ENCODE results near the gene ANKRD12. TPM values are rescaled to one million over a fixed set of nuclear protein-coding genes. Genes with fewer than 3 reads are reported as not detected.
A peak's percentile ranks its signal among the peaks of the same experiment; 100 is the strongest.

ANKRD12 gene
- total and polyA plus RNA-seq, 5 donors from 2014 or later = 28.2 to 200 (median 40.8) TPM

DNA sequence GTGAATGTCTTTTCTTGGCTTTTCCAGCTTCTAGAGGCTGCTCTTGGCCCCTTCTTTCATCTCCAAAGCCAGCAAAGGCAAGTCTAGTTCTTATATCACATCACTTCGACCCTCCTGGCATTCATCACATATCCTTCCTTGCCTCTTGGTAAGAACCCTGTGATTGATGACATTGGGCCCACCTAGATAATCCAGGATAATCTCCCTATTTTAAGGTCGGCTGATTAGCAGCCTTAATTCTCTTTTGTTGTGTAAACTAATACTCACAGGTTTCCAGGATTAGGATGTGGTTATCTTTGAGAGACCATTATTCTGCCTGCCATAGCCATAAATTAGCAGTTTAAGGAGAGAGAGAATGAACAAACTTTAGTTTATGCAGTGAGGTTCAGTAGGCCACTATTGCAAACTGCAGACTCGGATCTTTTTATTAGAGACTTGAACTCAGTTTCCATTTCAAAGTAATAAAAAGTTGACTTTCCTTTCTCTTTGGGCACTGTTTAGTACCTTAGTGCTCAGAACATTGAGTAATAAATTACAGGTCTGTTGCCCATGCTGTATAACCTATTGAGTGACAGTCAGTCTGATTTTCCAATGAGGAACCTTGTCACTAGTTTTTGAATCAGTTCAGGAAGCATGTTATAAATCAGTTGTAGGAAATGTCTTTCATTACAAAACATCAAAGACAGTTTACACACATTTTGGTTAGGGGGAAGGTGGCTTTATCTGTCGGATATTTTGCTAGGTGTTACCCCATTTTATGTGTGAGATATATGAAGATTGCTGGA, 29.6 kb upstream of the ANKRD12 start:
- peaks cover 48 to 86% (median 66%) of the 10 kb centered on the region in 4 donors for H3K4me1 Mint-ChIP-seq
- no peaks in the 10 kb centered on the region for H3K9me3 Mint-ChIP-seq
- Histone ChIP-seq H3K9me3 (ENCODE audit: control insufficient read depth in 2 of 2, low read length in 2 of 2) (no peaks in the 10 kb centered on the region), H3K4me1 (ENCODE audit: control insufficient read depth, insufficient read depth, low read length, poor library complexity, severe bottlenecking) (peaks cover 90% of the 10 kb centered on the region), H3K36me3 (ENCODE audit: control insufficient read depth, insufficient read depth, low read length) (no peaks in the 10 kb centered on the region), H3K4me3 (ENCODE audit: low read depth, low read length) (peak overlapping the region; percentile 98), H3K27me3 (ENCODE audit: control insufficient read depth, insufficient read depth, low read length) (no peaks in the 10 kb centered on the region), H3K27ac (ENCODE audit: insufficient read depth, low read length, poor library complexity, severe bottlenecking) (peak overlapping the region; percentile 90)
- H3K4me3 Mint-ChIP-seq = peak overlapping the region; percentile 90 to 97 (median 95)
- no peak for ATAC-seq (ENCODE audit: low read depth in 2 of 2)
- no peak for DNase-seq
- no peaks in the 10 kb centered on the region for H3K27me3 Mint-ChIP-seq
- peak overlapping the region; percentile 92 to 97 (median 97) for H3K27ac Mint-ChIP-seq
- H3K36me3 Mint-ChIP-seq = peaks cover 28% of the 10 kb centered on the region

DNA sequence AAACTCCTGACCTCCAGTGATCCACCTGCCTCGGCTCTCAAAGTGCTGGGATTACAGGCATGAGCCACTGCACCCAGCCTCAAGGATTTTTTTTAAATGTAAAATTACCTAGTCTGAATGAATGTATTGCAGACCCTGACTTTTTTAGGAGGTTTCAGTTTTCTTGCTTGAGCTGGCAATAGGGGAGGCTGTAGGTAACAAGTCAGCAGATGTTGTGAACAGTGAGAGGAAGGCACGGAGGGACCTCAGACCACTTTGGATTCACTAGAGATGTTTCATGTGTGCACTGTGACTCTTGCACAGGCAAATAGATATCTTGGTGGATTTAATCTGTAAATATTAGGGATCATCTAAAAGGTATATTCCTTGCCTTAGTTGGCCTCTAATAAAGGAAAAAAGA, 27.7 kb upstream of the ANKRD12 start:
- H3K9me3 Mint-ChIP-seq = no peaks in the 10 kb centered on the region
- Histone ChIP-seq H3K4me1 (ENCODE audit: control insufficient read depth, insufficient read depth, low read length, poor library complexity, severe bottlenecking) (peaks cover 90% of the 10 kb centered on the region), H3K27ac (ENCODE audit: insufficient read depth, low read length, poor library complexity, severe bottlenecking) (peak overlapping the region; percentile 90), H3K36me3 (ENCODE audit: control insufficient read depth, insufficient read depth, low read length) (no peaks in the 10 kb centered on the region), H3K4me3 (ENCODE audit: low read depth, low read length) (peak overlapping the region; percentile 72), H3K9me3 (ENCODE audit: control insufficient read depth in 2 of 2, low read length in 2 of 2) (no peaks in the 10 kb centered on the region), H3K27me3 (ENCODE audit: control insufficient read depth, insufficient read depth, low read length) (no peaks in the 10 kb centered on the region)
- peak overlapping the region; percentile 59 to 97 (median 95) for H3K27ac Mint-ChIP-seq
- peaks cover 28% of the 10 kb centered on the region for H3K36me3 Mint-ChIP-seq
- H3K27me3 Mint-ChIP-seq = no peaks in the 10 kb centered on the region
- DNase-seq (peak in 1 of 3 donors; percentile 46), ATAC-seq (ENCODE audit: low read depth in 2 of 2) (no peak)
- H3K4me3 Mint-ChIP-seq = peak overlapping the region; percentile 61 to 97 (median 92)
- peaks cover 53 to 99% (median 77%) of the 10 kb centered on the region in 4 donors for H3K4me1 Mint-ChIP-seq

DNA sequence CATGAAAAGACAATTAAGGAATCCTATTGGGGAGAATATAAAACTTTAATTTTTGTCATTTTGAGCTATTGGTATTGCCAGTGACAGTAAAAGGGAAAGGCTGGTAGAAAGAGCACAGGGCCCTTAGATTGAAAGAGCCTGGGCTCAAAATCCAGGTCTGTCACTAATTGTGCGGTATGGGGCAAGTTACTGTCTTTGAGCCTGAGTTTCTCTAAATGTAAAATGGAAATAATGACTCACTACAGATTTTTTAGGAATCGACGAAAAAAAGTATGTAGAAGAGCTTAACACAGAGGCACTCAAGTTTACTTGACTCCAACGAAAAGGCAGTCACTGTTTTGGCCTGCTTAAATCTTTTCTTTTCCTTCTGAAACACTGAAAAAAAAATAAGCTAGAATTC, 27.1 kb upstream of the ANKRD12 start:
- no peaks in the 10 kb centered on the region for H3K27me3 ChIP-seq (ENCODE audit: control insufficient read depth, insufficient read depth, low read length)
- H3K27ac ChIP-seq (ENCODE audit: insufficient read depth, low read length, poor library complexity, severe bottlenecking) = peak overlapping the region; percentile 90
- no peaks in the 10 kb centered on the region for H3K9me3 Mint-ChIP-seq
- ATAC-seq (ENCODE audit: low read depth in 2 of 2) (no peak), DNase-seq (no peak)
- H3K4me1 Mint-ChIP-seq = peaks cover 48 to 96% (median 76%) of the 10 kb centered on the region in 4 donors
- peaks cover 87% of the 10 kb centered on the region for H3K4me1 ChIP-seq (ENCODE audit: control insufficient read depth, insufficient read depth, low read length, poor library complexity, severe bottlenecking)
- H3K27me3 Mint-ChIP-seq = no peaks in the 10 kb centered on the region
- peaks cover 22% of the 10 kb centered on the region for H3K36me3 Mint-ChIP-seq
- no peaks in the 10 kb centered on the region for H3K36me3 ChIP-seq (ENCODE audit: control insufficient read depth, insufficient read depth, low read length)
- no peaks in the 10 kb centered on the region for H3K9me3 ChIP-seq (ENCODE audit: control insufficient read depth in 2 of 2, low read length in 2 of 2)
- H3K4me3 Mint-ChIP-seq = peak overlapping the region; percentile 61 to 97 (median 92)
- peak overlapping the region; percentile 72 for H3K4me3 ChIP-seq (ENCODE audit: low read depth, low read length)
- H3K27ac Mint-ChIP-seq = peak overlapping the region; percentile 59 to 97 (median 95)

DNA sequence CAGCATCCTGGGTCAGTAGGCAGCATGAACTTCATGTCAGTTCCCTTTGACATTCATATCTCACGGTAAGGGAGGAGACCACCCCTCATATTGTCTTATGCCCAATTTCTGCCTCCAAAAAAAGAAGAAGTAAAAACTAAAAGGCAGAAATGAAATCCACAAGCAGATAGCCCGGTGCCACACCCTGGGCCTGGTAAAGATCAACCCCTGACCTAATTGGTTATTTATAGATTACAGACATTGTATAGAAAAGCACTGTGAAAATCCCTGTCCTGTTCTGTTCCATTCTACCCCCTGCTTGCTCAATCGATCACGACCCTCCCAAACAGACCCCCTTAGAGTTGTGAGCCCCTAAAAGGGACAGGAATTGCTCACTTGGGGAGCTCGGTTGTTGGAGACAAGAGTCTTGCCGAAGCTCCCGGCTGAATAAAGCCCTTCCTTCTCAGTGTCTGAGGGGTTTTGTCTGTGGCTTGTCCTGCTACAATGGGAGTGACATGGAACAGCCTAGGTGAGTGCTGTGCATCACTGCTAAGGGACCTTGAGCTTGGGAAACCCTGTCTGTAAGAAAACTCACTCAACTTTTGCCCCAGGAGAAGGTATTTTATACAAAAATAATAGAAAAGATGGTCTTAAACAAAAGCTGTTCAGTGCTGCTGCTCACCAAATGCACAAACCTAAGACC, 23.0 kb upstream of the ANKRD12 start:
- Mint-ChIP-seq H3K4me3 (peak overlapping the region; percentile 72), H3K27ac (peak overlapping the region; percentile 79 to 97 (median 84)), H3K27me3 (no peaks in the 10 kb centered on the region), H3K4me1 (peaks cover 46 to 92% (median 65%) of the 10 kb centered on the region in 4 donors), H3K36me3 (peaks cover 12% of the 10 kb centered on the region), H3K9me3 (no peaks in the 10 kb centered on the region)
- peak overlapping the region; percentile 52 for H3K4me3 ChIP-seq (ENCODE audit: low read depth, low read length)
- no peaks in the 10 kb centered on the region for H3K36me3 ChIP-seq (ENCODE audit: control insufficient read depth, insufficient read depth, low read length)
- DNase-seq = no peak
- H3K27me3 ChIP-seq (ENCODE audit: control insufficient read depth, insufficient read depth, low read length) = no peaks in the 10 kb centered on the region
- peak overlapping the region; percentile 53 for H3K27ac ChIP-seq (ENCODE audit: insufficient read depth, low read length, poor library complexity, severe bottlenecking)
- H3K9me3 ChIP-seq (ENCODE audit: control insufficient read depth in 2 of 2, low read length in 2 of 2) = no peaks in the 10 kb centered on the region
- ATAC-seq (ENCODE audit: low read depth in 2 of 2) = no peak
- peaks cover 78% of the 10 kb centered on the region for H3K4me1 ChIP-seq (ENCODE audit: control insufficient read depth, insufficient read depth, low read length, poor library complexity, severe bottlenecking)

DNA sequence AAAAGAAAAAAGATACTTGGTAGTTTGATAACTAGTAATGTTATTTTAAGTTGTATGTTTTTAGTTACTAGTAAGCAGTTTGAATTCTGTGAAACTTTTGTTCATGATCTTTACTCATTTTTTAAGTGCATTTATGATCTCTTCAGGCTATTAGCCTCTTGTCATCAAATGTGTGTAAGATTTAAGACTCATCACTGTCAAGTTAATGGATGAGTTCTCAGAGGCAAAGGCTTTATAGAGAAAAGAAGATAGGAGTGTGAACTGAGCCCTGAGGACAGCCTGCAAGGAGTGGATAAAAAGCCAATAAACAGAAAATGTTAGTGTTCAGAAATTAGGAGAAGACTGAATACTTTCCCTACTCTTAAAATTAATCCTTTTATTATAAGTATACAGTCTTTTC, 20.6 kb upstream of the ANKRD12 start:
- peaks cover 40 to 89% (median 61%) of the 10 kb centered on the region in 4 donors for H3K4me1 Mint-ChIP-seq
- peak overlapping the region; percentile 91 for H3K27ac ChIP-seq (ENCODE audit: insufficient read depth, low read length, poor library complexity, severe bottlenecking)
- H3K36me3 ChIP-seq (ENCODE audit: control insufficient read depth, insufficient read depth, low read length) = peaks cover 1% of the 10 kb centered on the region
- no peaks in the 10 kb centered on the region for H3K9me3 ChIP-seq (ENCODE audit: control insufficient read depth in 2 of 2, low read length in 2 of 2)
- ATAC-seq (ENCODE audit: low read depth in 2 of 2) (no peak), DNase-seq (no peak)
- H3K4me3 ChIP-seq (ENCODE audit: low read depth, low read length) = peak overlapping the region; percentile 94
- H3K36me3 Mint-ChIP-seq = peaks cover 12% of the 10 kb centered on the region
- H3K9me3 Mint-ChIP-seq = no peaks in the 10 kb centered on the region
- no peaks in the 10 kb centered on the region for H3K27me3 Mint-ChIP-seq
- peak overlapping the region; percentile 93 to 100 (median 99) for H3K27ac Mint-ChIP-seq
- H3K4me3 Mint-ChIP-seq = peak overlapping the region; percentile 85 to 87 (median 86)
- peaks cover 78% of the 10 kb centered on the region for H3K4me1 ChIP-seq (ENCODE audit: control insufficient read depth, insufficient read depth, low read length, poor library complexity, severe bottlenecking)
- H3K27me3 ChIP-seq (ENCODE audit: control insufficient read depth, insufficient read depth, low read length) = no peaks in the 10 kb centered on the region

DNA sequence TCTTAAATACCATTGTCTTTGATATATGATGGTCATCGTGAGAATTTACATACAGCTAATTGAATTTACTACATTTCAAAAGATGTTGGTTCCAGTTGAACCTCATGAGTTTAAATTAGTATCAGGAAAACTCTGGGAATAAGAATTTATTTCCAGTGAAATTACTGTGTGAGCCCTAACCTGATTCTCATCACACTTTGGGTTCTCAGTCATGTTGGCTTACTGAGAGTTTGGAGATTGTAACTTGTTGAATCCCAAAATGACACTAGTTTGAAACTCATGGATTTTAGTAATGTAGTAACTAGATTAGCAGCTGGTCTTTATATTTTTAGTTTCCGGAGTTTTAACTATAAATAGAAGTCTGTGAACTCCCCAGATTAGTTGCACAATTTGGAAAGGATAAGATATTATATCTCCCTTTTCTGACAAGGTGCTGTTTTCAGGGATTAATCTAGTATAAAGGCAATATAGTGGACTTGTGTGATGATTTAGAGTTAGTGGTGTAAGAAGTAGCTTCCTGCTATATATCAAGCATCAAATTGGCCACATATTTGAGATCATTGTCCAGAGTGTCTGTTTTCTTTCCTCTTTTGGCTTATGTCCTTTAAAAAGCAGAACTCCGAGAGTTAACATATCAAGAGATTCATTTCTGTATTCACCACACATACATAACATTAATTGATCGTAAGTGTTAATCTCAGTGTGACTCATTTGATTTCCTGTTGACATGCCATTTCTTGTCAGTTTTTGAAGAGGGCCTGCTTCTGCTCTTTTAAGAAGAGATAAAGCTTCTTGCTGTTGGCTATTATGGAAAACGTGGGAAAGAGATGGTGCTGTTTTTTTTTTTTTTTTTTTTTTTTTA, 18.4 kb upstream of the ANKRD12 start:
- Mint-ChIP-seq H3K27me3 (no peaks in the 10 kb centered on the region), H3K36me3 (peaks cover 17% of the 10 kb centered on the region), H3K4me3 (peak overlapping the region; percentile 78 to 90 (median 83)), H3K9me3 (no peaks in the 10 kb centered on the region), H3K27ac (peak overlapping the region; percentile 91 to 99 (median 95)), H3K4me1 (peaks cover 37 to 86% (median 62%) of the 10 kb centered on the region in 4 donors)
- peak; percentile 45 to 63 for ATAC-seq (ENCODE audit: low read depth in 2 of 2)
- DNase-seq = peak in 2 of 3 donors; percentile 65 to 81
- H3K36me3 ChIP-seq (ENCODE audit: control insufficient read depth, insufficient read depth, low read length) = peaks cover 15% of the 10 kb centered on the region
- no peaks in the 10 kb centered on the region for H3K27me3 ChIP-seq (ENCODE audit: control insufficient read depth, insufficient read depth, low read length)
- H3K4me1 ChIP-seq (ENCODE audit: control insufficient read depth, insufficient read depth, low read length, poor library complexity, severe bottlenecking) = peaks cover 80% of the 10 kb centered on the region
- H3K9me3 ChIP-seq (ENCODE audit: control insufficient read depth in 2 of 2, low read length in 2 of 2) = no peaks in the 10 kb centered on the region
- peak overlapping the region; percentile 91 for H3K27ac ChIP-seq (ENCODE audit: insufficient read depth, low read length, poor library complexity, severe bottlenecking)
- peak overlapping the region; percentile 94 for H3K4me3 ChIP-seq (ENCODE audit: low read depth, low read length)

DNA sequence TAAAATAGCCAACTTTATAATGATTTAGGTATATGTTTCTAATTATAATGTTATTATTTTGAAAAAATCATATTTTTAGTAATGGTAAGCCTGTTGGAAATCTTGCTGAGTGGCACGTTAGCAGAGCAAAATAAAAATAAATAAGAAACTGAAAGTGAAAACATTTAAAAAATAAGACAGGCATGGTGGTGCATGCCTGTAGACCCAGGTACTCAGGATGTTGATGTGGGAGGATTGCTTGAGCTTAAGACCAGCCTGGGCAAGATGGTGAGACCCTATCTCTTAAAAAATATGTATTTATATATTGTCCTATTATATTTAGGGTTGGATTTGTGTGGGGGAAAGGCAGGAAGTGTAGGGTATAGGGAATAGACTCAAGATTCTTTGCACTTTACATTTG, 15.8 kb upstream of the ANKRD12 start:
- peaks cover 39 to 78% (median 57%) of the 10 kb centered on the region in 4 donors for H3K4me1 Mint-ChIP-seq
- no peaks in the 10 kb centered on the region for H3K27me3 Mint-ChIP-seq
- peak overlapping the region; percentile 94 for H3K4me3 ChIP-seq (ENCODE audit: low read depth, low read length)
- peaks cover 35% of the 10 kb centered on the region for H3K36me3 ChIP-seq (ENCODE audit: control insufficient read depth, insufficient read depth, low read length)
- H3K27me3 ChIP-seq (ENCODE audit: control insufficient read depth, insufficient read depth, low read length) = no peaks in the 10 kb centered on the region
- H3K4me3 Mint-ChIP-seq = peak overlapping the region; percentile 20 to 80 (median 66)
- H3K27ac Mint-ChIP-seq = peak overlapping the region; percentile 34 to 99 (median 86)
- H3K4me1 ChIP-seq (ENCODE audit: control insufficient read depth, insufficient read depth, low read length, poor library complexity, severe bottlenecking) = peaks cover 65% of the 10 kb centered on the region
- H3K36me3 Mint-ChIP-seq = peaks cover 26% of the 10 kb centered on the region
- DNase-seq (peak in 2 of 3 donors; percentile 46 to 71), ATAC-seq (ENCODE audit: low read depth in 2 of 2) (no peak)
- H3K27ac ChIP-seq (ENCODE audit: insufficient read depth, low read length, poor library complexity, severe bottlenecking) = peak overlapping the region; percentile 91
- H3K9me3 Mint-ChIP-seq = no peaks in the 10 kb centered on the region
- H3K9me3 ChIP-seq (ENCODE audit: control insufficient read depth in 2 of 2, low read length in 2 of 2) = no peaks in the 10 kb centered on the region
